ENCODE results near the gene BMP7.

Gene BMP7

DNA sequence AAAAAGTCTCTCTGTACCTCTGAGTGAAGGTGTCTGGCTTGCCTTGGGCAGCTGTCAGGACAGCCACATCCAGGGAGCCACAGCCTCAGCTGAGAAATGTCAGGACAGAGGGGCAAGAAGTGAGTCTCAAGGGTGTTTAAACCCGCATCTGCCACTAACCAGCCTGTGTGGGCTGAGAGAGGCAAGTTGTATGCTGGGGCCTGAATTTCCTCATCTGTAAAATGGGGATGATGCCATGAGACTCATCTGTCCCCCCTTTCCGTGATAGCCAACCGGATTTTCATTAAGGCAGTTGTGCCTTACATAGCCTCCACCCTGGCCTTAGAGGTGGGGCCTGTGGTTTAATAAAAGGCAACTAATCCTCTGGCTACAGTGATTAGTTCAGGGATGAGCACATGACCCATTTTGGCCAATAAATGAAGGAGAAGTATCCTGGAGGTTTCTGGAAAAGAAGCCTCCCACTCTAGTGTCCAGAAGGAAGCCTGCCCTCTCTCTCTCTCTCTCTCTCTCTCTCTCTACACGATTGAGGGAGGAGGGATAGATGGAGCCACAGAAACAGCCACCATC lies 79.3 kb downstream of the BMP7 start:
- no peak for DNase-seq

DNA sequence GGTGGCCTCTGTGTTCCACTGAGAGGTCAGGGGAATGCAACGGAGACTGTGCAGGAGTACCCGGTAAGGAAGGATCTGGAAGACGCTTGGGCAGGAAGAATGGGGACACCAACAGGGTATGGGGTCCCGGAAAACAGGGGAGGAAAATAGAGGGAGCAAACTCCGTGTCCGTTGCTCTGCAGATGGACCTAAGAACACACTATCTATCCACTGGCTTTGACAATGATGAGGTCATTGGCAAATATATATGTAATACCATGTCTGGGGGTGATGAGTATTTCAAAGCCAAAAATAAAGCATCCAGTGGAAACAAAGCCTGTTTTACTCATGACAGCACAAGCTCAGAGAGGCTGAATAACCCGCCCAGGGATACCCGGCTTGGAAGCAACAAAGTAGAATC lies 80.2 kb downstream of the BMP7 start:
- DNase-seq, result no peak

DNA sequence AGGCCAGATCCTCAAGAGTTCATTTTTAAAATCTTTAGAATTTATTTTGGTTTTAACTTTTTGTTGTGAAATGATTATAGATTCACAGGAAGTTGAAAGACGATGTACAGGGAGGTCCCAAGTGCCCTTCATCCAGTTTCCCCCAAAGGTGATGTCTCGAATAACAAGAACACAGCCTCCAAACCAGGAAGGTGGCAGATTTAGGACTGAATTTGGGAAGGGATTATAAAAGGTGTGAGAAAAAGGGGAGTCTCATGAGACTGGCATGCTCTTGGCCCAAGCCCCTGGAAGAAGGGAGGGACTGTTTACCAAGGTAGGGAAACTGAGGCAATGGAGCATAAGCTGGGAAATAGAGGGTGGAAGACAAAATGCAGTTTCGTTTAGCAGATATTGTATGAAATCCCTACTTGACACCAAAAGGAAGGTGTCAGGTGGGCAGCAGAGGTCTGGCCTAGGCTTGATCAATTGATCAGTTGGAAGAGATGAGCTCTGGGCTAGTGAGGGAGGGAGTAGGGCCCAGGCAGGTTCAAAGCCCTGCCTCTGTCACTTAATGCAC lies 81.2 kb downstream of the BMP7 start:
- no peak for DNase-seq

DNA sequence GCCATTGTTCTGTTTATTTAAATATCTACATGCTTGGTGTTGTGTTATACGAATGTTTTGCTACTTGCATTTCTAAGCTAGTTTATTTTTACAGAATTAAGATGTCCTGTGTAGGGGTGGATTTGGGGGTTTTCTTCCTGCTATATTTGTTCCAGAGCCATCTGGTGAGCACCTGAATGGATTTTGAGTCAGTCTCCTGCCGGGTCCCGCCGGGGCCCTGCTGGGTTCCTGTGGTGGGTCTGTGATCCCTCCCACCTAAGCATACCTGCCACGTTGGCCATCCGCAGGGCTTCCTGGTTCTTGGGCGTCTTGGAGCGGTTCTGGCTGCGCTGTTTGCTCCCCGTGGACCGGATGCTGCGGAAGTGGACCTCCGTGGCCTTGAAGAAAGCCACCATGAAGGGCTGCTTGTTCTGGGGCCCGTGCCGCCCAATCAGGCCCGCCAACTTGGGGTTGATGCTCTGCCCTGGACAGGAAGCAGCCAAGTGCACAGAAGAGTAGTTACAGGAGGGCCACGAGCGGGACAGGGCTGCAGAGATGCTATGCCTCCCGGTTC lies 82.9 kb downstream of the BMP7 start:
- DNase-seq, result no peak

DNA sequence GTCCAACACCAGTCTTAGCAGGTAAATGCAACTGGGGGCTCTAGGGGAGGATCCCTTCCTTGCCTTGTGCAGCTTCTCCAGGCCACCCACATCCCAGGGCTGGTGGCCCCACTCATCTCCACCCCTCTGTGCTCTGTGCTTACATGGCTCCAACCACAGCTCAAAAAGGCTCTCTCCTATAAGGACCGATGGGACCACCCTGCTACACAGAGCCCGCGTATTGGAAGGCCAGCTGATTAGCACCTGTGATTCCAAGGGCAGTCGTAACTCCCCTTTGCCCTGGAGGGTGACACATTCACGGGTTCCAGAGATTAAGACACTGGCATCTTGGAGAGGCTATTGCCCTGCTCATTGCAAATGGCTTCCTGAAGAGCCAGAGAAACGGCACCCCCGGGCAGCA lies 84.8 kb downstream of the BMP7 start:
- DNase-seq, result no peak

DNA sequence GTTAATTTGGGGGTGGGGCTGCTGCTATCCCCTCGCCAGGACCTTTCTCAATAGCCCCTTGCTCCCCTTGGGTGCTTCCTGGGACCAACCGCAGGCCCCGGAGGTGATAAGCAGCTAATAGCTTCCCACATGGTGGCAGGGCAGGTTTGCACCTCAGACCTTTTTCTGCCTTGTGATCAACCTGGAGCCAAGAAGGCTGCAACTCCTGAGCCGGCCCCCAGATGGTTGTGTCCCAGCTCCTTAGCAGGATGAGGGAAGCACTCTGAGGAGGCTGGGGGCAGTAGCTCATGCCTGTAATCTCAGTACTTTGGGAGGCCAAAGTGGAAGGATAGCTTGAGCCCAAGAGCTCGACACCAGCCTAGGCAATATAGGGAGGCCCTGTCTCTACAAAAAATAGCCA lies 85.5 kb downstream of the BMP7 start:
- DNase-seq, result no peak

GRCh38 chr20:57180387-57180786 lies 86.1 kb downstream of the BMP7 start:
- no peak for DNase-seq

DNA sequence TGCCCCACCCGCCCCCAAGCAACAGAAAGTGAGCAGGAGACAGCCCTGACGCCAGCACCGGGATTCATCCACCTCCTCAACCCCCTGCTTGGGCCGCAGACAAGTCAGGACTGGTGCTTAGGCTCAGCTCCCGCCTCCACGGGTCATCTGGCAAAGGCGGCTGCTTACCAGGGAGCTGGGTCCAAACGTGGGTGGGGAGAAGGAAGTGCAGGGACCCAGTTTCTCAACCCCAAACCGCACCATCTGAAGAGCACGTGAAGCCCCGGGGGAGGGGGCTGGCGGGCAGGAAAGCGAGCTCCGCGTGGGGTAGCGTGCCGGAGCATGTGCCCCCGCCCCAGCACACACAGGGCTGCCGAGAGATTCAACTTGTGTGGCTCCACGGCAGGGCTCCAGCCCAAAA lies 87.2 kb downstream of the BMP7 start:
- DNase-seq, result no peak

- DNase-seq, result no peak
Observed at GRCh38 chr20:57178582-57179111, 87.8 kb downstream of the BMP7 start.

- no peak for DNase-seq
Observed at GRCh38 chr20:57177636-57178280, 88.7 kb downstream of the BMP7 start.

DNA sequence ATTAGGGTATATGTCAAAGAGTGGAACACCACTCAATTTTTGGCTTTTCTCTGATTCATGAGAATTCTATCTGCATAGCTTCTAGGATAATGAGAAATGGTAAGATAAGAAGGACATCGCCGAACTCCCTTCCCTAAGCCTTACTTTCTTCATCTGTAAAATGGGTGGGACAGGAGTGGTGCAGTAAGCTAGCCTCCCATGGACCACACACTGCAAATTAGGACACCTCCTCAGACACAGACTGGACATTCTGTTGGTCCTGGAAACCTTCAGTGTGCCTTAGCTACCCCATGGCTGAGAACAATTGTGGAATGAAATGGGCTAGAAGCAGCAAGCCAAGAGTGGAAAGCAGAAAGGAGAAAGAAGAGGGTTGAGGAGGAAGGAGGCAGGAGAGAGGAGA lies 89.6 kb downstream of the BMP7 start:
- no peak for DNase-seq

DNA sequence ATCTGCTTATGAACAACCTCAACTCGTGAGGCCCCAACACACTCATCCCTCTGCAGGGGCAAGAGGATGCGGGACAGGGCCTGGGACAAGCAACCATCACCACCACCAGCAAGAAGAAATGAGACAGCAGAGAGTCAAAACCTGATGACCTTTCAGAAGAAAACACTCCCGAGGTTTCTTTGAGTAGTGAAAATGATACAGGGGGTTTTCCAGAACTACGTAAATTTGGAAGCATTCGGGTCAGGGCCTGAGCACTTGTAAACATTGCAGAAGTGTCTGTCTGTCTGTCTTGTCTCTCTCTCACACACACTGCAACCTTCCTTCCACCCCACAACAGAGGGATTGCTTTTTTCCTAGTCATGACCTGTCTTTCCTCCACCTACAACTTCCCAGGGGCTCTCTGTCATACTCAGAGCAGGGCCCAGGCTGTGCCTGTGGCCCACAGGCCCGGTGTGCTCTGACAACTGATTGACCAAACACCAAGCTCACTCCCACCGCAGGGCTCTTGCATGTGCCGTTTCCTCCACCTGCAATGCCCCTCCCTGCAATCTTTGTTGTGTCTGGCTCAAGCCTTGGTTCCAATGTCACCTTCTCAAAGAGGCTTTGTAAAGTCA lies 90.9 kb downstream of the BMP7 start:
- no peak for DNase-seq

DNA sequence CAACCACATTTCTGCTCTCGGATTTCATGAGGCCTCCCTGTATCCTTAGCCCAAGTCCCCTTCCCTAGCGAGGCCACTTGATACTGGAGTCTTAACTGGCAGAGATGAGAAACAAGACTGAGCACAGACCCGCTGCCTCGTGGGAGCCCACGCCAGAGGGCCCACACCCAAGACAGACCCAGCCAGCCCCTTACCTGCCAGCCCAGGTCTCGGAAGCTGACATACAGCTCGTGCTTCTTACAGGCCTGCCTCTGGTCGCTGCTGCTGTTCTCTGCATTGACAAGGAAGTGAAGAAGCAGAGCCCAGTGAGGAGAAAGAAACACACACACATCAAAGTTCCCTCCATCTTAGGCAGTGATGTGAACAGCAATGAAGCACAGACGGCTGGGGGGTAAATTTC lies 91.7 kb downstream of the BMP7 start:
- DNase-seq, result no peak

DNA sequence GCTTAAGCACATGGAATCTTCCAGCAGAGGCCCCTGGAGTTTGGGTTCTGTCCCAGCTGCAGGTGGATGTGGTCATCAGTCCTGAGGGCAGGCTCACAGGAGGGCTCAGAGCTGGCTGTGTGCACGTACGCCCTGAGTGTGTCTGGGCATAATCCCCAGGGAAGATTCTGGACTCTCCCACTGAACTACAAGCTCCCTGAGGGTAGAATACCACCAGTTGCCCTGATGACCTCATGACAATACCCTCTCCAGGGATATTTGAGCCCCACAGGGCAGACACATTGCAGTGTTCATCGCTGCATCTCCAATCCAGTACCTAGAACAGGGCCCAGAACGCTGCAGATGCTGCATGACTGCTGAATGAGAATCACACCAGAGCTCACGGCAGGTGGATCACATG lies 92.5 kb downstream of the BMP7 start:
- no peak for DNase-seq

- DNase-seq, result no peak
Observed at GRCh38 chr20:57173041-57173440, 93.4 kb downstream of the BMP7 start.

GRCh38 chr20:57170343-57170742 lies 96.1 kb downstream of the BMP7 start:
- no peak for DNase-seq

GRCh38 chr20:57169162-57169561 lies 97.3 kb downstream of the BMP7 start:
- DNase-seq, result no peak

DNA sequence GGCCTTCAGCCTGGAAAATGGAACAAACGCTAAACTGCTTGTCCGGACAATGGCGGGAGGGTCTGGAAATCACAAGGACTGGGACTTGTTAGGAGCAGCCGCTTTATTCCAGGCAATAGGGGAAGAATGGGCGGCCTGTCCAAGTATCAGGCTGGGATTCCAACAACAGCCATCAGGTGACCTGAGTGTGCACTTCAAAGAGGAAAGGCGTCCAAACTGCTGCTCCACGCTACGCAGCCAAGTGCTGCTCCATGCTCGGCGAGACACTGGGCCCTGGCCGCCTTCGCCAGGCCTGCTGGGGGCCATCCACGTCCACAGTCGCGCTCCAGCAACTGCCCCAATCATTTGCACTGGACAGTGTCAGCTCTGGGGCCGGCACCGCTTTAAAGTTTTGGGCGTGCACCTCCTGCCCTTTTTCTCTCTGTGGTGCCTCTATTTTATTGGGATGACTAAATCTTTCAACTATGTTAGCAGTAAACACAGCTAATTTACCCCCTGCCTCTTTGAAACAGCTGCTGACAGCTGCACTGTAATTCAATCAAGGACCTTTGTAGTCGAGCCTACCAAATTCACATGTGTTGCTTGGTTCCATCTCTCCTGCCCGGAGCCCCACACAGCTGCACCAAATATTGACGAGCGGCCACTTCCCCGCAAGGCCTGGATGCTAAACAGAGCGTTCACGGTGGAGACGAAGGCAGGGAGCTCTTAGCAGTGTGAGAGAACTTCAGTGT lies 98.3 kb downstream of the BMP7 start:
- no peak for DNase-seq

DNA sequence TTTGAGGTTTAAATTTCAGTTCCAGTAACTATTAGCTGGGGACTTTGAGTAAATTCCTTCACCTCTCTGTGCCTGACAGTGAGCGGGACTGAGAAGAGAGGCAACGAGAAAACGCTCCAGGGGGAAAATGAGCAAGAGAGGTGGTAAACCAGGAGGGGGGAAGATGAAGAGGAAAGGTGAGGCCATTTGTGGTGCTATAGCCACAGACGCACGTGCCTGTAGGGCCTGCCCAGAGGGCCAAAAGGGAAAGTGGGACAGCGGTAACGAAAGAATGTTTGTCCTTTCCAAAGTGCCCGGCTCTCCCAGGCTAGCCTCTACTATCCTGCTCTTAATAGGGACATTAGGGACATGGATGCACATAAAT lies 99.2 kb downstream of the BMP7 start:
- DNase-seq, result no peak

- DNase-seq, result no peak
Observed at GRCh38 chr20:57166568-57167291, 99.7 kb downstream of the BMP7 start.

DNA sequence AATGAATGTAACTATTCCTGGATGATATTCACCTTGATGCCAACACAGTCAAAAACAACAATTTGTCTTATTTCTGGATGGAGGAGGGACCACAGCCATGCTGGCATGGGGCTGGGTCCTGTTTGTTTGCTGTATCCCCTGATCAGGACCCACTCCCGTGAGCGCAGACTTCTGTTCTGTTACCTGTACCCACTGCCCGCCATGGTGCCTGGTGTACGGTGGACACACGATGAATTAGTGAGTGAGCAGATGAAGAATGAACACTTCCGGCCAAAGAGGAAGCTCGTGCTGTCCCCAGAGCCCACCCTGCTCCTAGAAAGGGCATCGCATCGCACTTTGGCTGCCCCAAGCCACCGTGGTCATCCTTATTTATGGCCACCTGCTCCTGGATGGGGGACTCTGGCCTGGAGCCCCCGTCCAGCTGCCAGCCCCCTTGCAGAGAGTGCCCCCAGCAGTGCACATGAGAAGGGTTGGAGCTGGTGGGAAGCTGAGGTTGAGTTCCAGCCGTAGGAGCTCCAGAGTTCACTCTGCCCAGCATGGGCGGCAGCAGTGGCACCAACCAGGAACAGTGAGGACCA lies 100.9 kb downstream of the BMP7 start:
- DNase-seq, result no peak

DNA sequence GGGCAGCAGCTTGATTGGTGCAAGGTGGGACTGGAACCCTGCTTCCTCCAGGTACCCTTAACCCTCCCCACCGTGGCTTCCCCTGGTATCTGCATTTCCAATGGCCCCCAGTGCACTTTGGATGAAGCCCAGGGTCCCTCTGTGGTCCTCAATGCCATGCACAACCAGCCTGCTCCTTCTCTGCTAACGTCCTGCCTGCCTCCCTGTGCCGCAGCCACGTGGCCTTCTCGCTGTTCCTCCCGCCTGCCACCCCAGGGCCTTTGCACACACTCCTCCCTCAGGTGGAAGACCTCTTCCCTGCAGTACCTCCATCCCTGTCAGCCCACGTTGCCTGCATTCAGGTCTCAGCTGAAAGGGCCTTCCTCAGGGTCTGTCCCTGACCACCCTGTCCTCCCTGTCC lies 101.6 kb downstream of the BMP7 start:
- no peak for DNase-seq
